Choroid plexus epithelial cell (primary cell): ENCODE measurements around the gene QRFP.

ENCODE experiments used
- DNase-seq: peaks from one replicate; pipeline ENCODE4 v3.0.0-alpha.2; 2010; ENCODE audit warnings: low read depth
- H3K4me3 ChIP-seq: 2 replicates; pipeline ENCODE4 v1.5.1; 2011; ENCODE audit warnings: low read depth, mild to moderate bottlenecking, control low read depth, low read length, moderate library complexity
- TF ChIP-seq, protein P1 (sequence below): conservative IDR thresholded peaks from 2 replicates; pipeline ENCODE4 v1.5.1; 2011; ENCODE audit warnings: low read depth, mild to moderate bottlenecking, control low read depth, inconsistent platforms, low read length, moderate library complexity

QRFP gene

DNA sequence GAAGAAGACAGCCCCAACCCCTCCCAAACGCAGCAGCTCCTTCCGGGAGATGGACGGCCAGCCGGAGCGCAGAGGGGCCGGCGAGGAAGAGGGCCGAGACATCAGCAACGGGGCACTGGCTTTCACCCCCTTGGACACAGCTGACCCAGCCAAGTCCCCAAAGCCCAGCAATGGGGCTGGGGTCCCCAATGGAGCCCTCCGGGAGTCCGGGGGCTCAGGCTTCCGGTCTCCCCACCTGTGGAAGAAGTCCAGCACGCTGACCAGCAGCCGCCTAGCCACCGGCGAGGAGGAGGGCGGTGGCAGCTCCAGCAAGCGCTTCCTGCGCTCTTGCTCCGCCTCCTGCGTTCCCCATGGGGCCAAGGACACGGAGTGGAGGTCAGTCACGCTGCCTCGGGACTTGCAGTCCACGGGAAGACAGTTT lies 12.5 kb downstream of the QRFP start:
- H3K4me3 ChIP-seq, result no peak overlapping the region
- TF ChIP-seq, protein P1, sequence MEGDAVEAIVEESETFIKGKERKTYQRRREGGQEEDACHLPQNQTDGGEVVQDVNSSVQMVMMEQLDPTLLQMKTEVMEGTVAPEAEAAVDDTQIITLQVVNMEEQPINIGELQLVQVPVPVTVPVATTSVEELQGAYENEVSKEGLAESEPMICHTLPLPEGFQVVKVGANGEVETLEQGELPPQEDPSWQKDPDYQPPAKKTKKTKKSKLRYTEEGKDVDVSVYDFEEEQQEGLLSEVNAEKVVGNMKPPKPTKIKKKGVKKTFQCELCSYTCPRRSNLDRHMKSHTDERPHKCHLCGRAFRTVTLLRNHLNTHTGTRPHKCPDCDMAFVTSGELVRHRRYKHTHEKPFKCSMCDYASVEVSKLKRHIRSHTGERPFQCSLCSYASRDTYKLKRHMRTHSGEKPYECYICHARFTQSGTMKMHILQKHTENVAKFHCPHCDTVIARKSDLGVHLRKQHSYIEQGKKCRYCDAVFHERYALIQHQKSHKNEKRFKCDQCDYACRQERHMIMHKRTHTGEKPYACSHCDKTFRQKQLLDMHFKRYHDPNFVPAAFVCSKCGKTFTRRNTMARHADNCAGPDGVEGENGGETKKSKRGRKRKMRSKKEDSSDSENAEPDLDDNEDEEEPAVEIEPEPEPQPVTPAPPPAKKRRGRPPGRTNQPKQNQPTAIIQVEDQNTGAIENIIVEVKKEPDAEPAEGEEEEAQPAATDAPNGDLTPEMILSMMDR, result no peak
- DNase-seq, result no peak

DNA sequence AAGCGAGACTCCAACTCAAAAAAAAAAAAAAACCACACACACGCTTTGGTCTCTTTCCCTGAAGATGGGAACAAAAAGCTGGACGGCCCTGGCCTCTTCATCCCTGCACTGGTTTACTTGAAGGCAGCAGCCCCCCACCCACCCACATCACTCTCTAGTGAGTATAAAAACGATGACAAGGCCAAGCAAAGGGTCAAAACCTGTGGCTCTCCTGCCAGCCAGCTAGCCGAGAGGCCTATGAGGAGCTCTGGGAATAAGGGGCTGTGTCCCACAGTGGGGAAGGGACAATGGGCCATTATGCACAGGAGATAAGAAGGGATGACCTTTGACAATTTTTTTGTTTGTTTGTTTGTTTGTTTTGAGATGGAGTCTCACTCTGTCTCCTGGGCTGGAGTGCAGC lies 13.1 kb downstream of the QRFP start:
- TF ChIP-seq, protein P1, result no peak
- H3K4me3 ChIP-seq, result no peak overlapping the region
- no peak for DNase-seq

DNA sequence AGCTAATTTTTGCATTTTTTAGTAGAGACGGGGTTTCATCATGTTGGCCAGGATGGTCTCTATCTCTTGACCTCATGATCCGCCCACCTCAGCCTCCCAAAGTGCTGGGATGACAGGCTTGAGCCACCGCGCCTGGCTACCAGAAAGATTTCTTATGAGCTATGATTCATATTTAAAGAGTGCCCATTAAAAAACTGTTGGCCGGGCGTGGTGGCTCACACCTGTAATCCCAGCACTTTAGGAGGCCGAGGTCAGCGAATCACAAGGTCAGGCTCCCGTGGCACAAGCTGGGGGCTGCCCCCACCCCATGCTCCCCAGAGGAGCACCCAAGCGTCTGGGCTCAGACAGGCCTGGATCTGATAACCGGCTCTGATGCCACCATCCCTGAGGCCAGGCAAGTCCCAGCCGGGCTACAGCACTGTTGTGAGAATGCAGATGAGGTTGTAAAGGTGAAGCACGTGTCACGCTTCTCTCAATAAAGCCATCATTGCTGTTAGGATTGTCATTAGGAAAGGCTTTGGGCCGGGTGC lies 13.9 kb downstream of the QRFP start:
- no peak overlapping the region for H3K4me3 ChIP-seq
- TF ChIP-seq, protein P1, result no peak
- DNase-seq, result no peak

DNA sequence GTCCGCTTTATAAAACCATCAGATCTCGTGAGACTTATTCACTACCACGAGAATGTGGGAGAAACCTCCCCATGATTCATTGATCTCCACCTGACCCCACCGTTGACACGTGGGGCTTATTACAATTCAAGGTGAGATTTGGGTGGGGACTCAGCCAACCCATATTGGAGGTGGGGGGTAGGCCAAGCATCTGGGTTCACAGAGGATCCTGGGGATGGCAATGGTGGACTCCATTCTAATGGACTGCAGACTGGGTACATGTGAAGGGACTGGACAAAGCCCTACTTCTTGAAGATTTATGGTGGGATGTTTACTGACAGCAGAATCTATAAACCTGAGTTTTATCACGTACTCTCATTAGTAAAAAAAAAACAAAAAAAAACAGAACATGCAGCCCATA lies 15.1 kb downstream of the QRFP start:
- TF ChIP-seq, protein P1, result no peak
- DNase-seq, result no peak
- H3K4me3 ChIP-seq, result no peak overlapping the region

DNA sequence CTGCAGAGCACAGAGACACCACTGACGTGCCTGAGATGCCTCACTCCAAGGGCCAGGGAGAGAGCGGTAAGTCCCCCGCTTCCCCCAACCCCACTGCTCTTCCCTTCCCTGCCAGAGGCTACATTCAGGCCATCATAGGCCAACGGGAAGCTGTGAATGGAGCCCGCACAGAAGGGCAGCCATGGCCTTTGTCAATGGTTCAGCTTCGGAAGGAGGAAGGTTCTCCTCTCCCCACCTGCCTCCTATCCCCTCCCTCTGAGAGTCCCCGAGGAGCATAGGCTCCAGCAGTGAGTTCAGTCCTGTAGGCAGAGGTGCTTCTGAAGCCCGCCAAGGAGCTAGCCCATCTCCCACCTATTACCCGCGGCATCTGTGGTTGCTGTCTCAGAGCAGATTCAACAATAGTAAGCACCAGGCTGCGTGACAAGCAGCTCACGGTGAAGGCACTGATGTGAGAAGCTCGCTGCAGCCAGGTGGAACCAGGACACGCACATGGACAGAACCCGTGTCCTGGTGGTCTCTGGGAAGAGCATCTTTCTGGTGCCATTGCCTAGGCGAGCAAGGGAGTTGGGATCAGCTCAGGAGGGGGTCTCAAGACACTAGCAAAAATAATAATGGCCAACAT lies 15.9 kb downstream of the QRFP start:
- DNase-seq, result no peak
- no peak overlapping the region for H3K4me3 ChIP-seq
- TF ChIP-seq, protein P1, result no peak

DNA sequence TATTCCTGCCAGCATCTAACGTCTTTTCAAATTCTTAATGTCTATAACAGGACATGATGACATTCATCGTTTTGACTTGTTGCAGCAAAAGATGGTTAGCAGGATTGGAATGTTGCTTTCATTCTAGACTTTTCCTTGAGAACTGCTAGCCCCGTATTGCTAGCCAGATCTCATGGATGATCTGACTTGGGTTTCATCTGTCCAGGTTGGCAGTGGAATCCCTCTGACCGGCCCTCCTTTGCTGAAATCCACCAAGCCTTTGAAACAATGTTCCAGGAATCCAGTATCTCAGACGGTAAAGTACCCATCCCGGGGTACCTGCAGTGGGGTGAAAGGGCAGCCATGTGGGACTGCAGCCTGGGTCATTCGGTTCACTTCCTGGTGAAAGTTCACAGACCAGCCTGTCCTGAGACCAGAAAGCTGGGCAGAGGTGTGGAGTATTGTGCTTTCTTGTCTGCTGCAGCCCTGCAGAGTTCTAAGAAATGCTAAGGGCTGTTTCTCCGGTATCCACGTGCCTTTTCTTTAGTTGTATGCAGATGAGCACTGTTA lies 16.7 kb downstream of the QRFP start:
- DNase-seq, result no peak
- TF ChIP-seq, protein P1, result no peak
- no peak overlapping the region for H3K4me3 ChIP-seq

DNA sequence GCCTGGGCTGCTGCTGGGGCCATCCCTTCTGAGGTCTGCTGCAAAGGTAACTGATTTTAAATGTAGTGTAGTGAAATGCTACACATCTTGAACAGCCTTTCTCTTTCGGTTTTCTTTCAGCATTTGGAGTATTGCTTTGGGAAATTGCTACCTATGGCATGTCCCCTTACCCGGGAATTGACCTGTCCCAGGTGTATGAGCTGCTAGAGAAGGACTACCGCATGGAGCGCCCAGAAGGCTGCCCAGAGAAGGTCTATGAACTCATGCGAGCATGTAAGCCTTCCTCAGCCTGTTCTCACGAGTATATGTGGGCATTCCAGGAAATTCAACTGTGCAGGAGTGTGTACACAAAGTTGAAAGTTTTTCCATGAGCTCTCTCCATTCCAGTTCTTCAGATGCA lies 18.3 kb downstream of the QRFP start:
- no peak overlapping the region for H3K4me3 ChIP-seq
- TF ChIP-seq, protein P1, result no peak
- DNase-seq, result no peak
